NCI-H128 (cell line): ENCODE results near the gene SYNDIG1.
A peak's percentile ranks its signal among the peaks of the same experiment; 100 is the strongest.
"Not testable (repeated sequence)": the region's sequence is repeated elsewhere in the genome, so short reads cannot be mapped to it uniquely, and the experiment has no call there.

Experiments used
- DNase-seq: peaks from one replicate; lab custom pipeline; 2025; ENCODE audit not compliant: unreplicated experiment; lab: John Stamatoyannopoulos, UW

SYNDIG1 gene

GRCh38 chr20:24491041-24491756 is 21.8 kb downstream of the SYNDIG1 start:
- no peak for DNase-seq

- DNase-seq = no peak
Measured at GRCh38 chr20:24492031-24492607, 22.7 kb downstream of the SYNDIG1 start.

GRCh38 chr20:24492698-24493097 is 23.3 kb downstream of the SYNDIG1 start:
- DNase-seq = no peak

GRCh38 chr20:24493181-24493580 is 23.8 kb downstream of the SYNDIG1 start:
- no peak for DNase-seq

- DNase-seq = no peak
Measured at GRCh38 chr20:24493661-24494459, 24.4 kb downstream of the SYNDIG1 start.

GRCh38 chr20:24494460-24494920 is 25.1 kb downstream of the SYNDIG1 start:
- no peak for DNase-seq

- no peak for DNase-seq
Measured at GRCh38 chr20:24495266-24495665, 25.8 kb downstream of the SYNDIG1 start.

- peak; percentile 33 for DNase-seq
Measured at GRCh38 chr20:24497851-24498250, 28.4 kb downstream of the SYNDIG1 start.

GRCh38 chr20:24498641-24499040 is 29.2 kb downstream of the SYNDIG1 start:
- DNase-seq = no peak

GRCh38 chr20:24499472-24499871 is 30.0 kb downstream of the SYNDIG1 start:
- DNase-seq = no peak

- no peak for DNase-seq
Measured at GRCh38 chr20:24501764-24502556, 32.5 kb downstream of the SYNDIG1 start.

GRCh38 chr20:24502661-24503060 is 33.2 kb downstream of the SYNDIG1 start:
- no peak for DNase-seq

- DNase-seq = no peak
Measured at GRCh38 chr20:24503352-24503931, 34.0 kb downstream of the SYNDIG1 start.

- DNase-seq = no peak
Measured at GRCh38 chr20:24504331-24505285, 35.2 kb downstream of the SYNDIG1 start.

- DNase-seq = no peak
Measured at GRCh38 chr20:24506146-24506545, 36.7 kb downstream of the SYNDIG1 start.

- DNase-seq = no peak
Measured at GRCh38 chr20:24506696-24507095, 37.3 kb downstream of the SYNDIG1 start.

- DNase-seq = no peak
Measured at GRCh38 chr20:24507182-24507853, 37.9 kb downstream of the SYNDIG1 start.

- DNase-seq = not testable (repeated sequence)
Measured at GRCh38 chr20:24512441-24512840, 43.0 kb downstream of the SYNDIG1 start.

- DNase-seq = no peak
Measured at GRCh38 chr20:24518515-24518914, 49.1 kb downstream of the SYNDIG1 start.
